NCI-H1436 treated with DMSO at 0.1 percent for 48 hours (cell line): Measurements from ENCODE around the gene EPB42.
"Not testable (repeated sequence)": the region's sequence is repeated elsewhere in the genome, so short reads cannot be mapped to it uniquely, and the experiment has no call there.

Experiments used
- DNase-seq: peaks from one replicate; lab custom pipeline; 2025; lab: John Stamatoyannopoulos, UW

Gene EPB42

DNA sequence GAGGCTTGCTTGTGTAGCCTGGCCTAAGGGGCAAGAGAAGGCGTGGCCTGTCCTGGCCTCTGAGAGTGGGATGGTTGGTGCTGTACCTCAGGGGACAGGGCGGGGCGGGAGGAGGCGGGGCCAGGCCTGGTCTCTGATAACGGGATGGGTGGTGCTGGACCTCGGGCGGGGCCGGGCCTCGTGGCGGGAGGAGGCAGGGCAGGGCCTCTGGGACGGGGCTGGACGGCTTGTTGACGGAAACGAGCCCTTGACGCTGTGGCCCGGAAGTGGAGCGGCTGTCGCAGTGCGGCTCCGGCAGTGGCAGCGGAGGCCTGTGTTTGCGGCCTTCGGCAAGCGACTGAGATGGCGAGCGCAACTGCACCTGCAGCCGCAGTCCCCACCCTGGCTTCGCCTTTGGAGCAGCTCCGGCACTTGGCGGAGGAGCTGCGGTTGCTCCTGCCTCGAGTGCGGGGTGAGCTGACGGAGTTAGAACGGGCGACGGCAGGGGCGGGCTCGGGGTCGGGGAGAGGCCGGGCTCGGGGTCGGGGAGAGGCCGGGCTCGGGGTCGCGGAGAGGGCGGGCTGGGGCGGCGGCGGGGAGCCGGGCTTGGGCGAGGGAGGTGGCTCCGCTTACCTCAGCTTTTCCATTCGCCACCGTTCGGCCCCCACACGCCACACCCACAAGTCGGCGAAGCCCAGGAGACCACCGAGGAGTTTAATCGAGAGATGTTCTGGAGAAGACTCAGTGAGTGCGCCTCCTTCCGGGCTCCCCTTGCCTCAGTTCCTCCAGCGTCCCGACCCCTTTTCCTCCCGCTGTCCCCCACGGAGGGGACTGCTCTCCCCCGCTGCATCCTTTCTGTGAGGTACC lies 35.4 kb downstream of the EPB42 start, which contains the start of gene CCNDBP1:
Gene CCNDBP1 (plus strand): TSS at position 247 of the 846 bp plus-strand sequence. CDS start 96 bp downstream, at position 343.
- DNase-seq = peak; percentile 19

DNA sequence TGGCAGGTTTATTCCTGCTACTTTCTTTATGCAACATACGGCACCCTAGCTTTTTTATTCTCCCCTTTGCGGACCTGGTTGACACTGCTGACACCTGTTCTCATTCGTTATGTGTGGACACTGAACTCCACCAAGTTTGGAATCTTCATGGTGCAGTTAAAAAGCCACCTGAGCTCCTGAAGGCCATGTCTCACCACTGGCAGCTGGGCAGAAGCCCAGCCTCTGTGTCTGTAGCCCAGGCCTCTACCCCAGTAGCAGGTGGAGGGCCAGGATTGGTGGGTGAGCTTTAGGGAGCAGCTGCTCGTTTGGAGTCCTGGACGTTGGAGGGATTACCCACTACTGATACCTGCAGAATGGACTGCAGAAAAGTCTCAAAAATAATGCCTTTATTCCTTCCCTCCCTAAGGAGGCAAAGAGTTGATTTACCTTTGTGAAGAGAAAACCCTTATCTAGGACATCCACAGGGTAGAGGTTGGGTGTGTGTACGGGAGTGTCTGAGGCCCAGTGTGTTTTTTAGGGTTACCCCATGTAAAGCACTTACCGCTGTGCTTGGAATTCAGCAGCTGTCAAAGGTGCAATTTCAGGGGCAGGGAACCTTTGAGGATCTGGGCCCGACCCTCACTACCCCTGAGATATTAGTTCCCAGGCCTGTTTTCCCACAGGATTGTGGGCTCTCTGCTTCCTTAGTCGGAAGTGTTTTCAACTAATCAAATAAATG lies 36.3 kb downstream of the EPB42 start:
- DNase-seq = no peak

DNA sequence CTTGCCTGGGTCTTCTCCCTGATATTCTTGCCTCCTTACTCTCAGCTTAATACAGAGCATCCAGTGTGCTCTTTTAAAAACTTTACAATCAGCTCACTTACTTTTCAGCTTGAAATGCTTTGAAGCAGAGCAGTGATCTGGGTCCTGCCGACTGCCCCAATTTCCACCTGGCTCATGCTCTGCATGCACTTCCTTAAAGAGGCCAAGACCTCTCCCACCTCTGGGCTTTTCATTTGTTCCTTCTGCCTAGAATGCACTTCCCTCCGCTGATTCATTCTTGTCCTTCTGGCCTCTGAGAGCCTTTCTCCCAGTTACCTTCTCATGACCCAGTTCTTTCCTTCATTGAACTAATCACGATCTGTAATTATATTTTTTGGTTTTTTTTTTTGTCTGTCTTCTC lies 37.5 kb downstream of the EPB42 start:
- DNase-seq = no peak

DNA sequence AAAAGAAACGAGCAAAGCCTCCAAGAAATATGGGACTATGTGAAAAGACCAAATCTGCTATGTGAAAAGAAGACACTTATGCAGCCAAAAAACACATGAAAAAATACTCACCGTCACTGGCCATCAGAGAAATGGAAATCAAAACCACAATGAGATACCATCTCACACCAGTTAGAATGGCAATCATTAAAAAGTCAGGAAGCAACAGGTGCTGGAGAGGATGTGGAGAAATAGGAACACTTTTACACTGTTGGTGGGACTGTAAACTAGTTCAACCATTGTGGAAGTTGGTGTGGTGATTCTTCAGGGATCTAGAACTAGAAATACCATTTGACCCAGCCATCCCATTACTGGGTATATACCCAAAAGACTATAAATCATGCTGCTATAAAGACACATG lies 43.7 kb downstream of the EPB42 start:
- DNase-seq = not testable (repeated sequence)

DNA sequence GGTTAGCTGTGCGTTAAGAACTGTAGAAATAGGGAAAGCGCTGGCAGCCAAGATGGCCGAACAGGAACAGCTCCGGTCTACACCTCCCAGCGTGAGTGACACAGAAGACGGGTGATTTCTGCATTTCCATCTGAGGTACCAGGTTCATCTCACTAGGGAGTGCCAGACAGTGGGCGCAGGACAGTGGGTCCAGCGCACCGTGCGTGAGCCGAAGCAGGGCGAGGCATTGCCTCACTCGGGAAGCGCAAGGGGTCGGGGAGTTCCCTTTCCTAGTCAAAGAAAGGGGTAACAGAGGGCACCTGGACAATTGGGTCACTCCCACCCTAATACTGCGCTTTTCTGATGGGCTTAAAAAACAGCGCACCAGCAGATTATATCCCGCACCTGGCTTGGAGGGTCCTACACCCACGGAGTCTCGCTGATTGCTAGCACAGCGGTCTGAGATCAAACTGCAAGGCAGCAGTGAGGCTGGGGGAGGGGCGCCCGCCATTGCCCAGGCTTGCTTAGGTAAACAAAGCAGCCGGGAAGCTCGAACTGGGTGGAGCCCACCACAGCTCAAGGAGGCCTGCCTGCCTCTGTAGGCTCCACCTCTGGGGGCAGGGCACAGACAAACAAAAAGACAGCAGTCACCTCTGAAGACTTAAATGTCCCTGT lies 45.0 kb downstream of the EPB42 start:
- DNase-seq = not testable (repeated sequence)

DNA sequence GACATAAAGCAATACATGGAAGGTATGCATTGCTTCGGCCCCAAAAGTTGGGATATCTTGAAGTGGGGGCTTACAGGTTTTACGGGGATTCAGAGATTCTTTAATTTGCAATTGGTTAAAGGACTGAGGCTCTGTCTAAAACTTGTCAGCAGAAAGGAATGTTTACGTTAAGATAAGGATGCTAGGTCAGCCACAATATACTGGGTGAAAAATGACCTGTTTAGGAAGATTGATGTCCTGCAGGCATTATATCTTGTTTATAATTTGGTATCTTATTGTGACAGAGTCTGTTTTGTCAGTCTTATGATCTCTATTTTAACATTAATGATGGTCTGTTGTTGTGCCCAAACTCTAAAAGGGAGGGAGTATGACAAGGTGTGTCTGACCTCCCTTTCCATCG lies 50.9 kb downstream of the EPB42 start:
- no peak for DNase-seq

DNA sequence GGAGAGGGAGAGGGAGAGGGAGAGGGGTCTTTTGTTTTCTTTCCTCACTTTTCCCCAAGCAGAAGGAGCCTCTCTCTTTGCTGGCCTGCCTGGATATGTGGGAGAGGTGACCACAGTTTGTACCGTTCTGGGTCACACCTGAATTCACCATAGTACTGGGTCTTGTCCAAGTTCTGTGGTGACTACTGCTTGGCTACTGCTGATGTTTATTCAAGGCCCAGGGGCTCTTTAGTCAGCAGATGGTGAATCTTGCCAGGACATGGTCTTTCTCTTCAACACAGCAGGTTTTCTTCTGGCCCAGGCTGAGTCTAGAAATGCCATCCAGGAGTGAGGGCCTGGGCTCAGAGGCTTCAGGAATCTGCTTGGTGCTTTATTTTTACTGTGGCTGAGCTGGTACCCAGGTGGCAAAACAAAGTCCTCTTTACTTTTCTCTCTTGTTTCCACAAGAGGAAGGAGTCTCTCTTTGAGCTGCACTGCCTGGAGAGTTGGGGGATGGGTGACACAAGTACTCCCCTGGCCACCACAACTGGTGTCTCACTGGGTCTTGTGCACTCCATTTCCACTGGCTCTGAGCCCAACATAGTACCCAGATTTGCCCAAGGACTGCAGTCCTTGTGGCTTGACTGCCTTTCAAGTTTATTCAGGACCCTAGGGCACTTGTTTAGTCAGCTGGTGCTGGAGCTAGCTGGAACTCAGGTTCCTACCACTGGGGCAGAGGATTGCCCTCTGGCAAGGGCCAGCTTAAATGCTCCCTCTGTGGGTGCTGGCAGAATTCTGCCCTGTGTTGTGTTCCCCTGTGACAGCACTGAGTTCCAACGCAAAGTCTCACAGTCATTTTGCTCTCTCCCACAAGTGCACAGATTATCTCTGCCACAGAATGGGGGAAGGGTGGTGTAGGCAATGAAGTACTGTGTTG lies 52.4 kb downstream of the EPB42 start:
- no peak for DNase-seq

DNA sequence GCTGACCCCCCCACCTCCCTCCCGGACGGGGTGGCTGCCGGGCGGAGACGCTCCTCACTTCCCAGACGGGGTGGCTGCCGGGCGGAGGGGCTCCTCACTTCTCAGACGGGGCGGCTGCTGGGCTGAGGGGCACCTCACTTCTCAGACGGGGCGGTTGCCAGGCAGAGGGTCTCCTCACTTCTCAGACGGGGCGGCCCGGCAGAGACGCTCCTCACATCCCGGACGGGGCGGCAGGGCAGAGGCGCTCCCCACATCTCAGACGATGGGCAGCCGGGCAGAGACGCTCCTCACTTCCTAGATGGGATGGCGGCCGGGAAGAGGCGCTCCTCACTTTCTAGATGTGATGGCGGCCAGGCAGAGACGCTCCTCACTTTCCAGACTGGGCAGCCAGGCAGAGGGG lies 53.6 kb downstream of the EPB42 start:
- not testable (repeated sequence) for DNase-seq

DNA sequence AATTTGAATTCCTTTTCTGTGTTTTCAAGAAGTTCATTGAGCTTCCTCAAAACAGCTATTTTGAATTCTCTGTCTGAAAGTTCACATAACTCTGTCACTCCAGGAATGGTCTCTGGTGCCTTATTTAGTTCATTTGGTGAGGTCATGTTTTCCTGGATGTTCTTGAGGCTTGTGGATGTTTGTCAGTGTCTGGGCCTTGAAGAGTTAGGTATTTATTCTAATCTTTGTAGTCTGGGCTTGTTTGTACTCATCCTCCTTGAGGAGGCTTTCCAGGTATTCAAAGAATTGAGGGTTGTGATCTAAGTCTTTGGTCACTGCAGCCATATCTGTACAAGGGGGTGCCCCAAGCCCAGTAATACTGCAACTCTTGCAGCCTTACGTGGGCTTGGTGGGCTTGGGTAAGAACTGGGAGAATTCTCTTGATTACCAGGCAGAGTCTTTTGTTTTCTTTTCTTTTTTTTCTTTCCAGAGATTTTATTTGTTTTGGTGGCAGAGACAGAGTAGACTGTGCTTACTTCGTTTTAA lies 55.0 kb downstream of the EPB42 start:
- no peak for DNase-seq

DNA sequence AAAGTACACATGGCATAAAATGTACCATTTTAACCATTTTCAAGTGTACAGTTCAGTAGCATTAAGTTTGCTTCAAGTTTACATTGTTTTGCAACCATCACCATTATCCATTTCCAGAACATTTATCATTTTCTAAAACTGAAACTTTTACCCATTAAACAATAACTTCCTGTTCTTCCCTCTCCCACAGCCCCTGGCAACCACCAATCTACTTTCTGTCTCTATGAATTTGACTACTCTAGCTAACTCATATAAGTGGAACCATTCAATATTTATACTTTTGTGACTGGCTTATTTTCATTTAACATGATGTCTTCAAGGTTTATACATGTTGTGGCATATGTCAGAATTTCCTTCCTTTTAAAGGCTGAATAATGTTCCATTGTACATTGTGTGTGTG lies 67.5 kb downstream of the EPB42 start:
- no peak for DNase-seq

DNA sequence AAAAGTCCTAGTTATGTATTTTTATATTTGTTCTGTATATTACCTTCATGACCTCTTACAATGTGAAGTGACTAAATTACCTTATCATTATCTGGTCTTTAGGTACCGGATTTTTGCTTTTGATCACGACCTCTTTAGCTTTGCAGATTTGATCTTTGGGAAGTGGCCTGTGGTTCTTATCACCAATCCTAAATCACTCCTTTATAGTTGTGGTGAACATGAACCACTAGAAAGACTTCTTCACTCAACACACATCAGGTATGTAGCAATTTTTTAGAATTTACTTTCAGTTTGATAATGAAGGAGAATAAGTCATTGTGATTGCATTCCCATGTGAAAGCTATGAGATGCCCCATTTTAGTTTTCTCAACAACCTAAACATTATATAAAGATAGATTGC lies 69.1 kb downstream of the EPB42 start:
- no peak for DNase-seq

DNA sequence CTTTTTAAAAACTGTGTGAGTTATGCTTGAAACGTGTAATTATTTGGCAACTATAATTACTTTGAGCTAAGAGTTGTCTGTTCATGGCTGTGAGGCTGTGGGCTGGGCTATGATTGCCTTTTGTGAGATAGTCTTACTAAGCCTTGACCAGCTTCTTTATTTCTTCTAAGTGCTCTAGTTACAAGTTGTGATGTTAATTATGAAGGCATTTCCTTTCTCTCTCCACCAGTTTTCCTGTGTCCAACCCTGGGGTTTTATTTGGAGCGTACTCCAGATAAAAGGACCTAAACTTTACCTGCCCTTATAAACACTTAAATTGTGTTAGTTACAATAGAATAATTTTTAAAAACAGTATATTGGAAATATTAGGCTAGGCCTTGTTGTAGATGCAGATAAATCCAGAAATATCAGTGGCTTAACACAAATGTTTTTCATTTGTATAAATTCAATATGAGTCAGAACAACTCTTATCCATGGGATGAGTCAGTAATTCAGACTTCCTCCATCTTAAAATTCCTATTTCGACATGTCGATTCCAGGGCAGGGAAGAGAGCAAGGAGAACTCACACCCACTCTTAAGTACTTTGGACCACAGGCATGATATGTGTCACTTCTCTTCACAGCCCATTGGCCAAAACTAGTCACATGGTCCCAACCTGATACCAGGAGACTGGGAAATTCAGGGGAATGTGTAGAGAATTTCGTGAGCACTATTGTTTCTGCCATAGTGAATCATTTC lies 70.5 kb downstream of the EPB42 start:
- no peak for DNase-seq
